Measurements from ENCODE around the gene IRGC.

DNA sequence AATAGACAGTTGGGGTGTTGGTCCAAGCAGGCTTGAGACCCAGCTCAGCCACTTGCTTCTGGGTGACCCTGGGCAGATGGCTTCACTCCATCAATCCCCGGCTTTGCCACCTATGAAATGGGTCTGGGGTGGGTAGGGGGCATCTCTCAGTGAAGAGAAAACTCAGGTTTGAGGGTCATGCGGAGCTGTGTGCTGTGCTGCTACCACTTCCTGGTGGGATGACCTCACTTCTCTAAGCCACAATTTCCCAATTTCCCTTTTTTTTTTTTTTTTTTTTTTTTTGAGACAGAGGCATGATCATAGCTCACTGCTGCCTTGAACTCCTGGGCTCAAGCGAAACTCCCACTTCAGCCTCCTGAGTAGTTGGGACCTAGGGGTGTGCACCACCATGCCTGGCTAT lies 41.3 kb upstream of the IRGC start:
- TF ChIP-seq, protein P1, sequence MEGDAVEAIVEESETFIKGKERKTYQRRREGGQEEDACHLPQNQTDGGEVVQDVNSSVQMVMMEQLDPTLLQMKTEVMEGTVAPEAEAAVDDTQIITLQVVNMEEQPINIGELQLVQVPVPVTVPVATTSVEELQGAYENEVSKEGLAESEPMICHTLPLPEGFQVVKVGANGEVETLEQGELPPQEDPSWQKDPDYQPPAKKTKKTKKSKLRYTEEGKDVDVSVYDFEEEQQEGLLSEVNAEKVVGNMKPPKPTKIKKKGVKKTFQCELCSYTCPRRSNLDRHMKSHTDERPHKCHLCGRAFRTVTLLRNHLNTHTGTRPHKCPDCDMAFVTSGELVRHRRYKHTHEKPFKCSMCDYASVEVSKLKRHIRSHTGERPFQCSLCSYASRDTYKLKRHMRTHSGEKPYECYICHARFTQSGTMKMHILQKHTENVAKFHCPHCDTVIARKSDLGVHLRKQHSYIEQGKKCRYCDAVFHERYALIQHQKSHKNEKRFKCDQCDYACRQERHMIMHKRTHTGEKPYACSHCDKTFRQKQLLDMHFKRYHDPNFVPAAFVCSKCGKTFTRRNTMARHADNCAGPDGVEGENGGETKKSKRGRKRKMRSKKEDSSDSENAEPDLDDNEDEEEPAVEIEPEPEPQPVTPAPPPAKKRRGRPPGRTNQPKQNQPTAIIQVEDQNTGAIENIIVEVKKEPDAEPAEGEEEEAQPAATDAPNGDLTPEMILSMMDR (IDR thresholded peaks at IDR 0.05; ENCODE audit: low read depth, low read length) = no peak
- TF ChIP-seq POLR2A (IDR thresholded peaks at IDR 0.05; ENCODE audit: extremely low read depth, insufficient read length) (no peak), MYC (IDR thresholded peaks at IDR 0.05; ENCODE audit: low read depth, low read length) (no peak)
- TF ChIP-seq, protein P2, sequence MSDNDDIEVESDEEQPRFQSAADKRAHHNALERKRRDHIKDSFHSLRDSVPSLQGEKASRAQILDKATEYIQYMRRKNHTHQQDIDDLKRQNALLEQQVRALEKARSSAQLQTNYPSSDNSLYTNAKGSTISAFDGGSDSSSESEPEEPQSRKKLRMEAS (IDR thresholded peaks at IDR 0.05; ENCODE audit: low read depth, low read length) = no peak
